Spleen (tissue), 7 donors: ENCODE results near the gene PTPRU.

Source experiments
- POLR2A ChIP-seq, 3 donors: fragments of 450-650 bp; IDR thresholded peaks; one replicate each; pipeline ENCODE4 v1.5.1; 2017; ENCODE audit warnings: antibody characterized with exemption in 3 of 3, mild to moderate bottlenecking in 1 of 3
- TF ChIP-seq, protein P1 (sequence below), 11 experiments: fragments of 200-600 bp in 7 of 11; fragments of 450-650 bp in 4 of 11; sonication (generic) in 4 of 11; IDR thresholded peaks in 8 of 11; conservative IDR thresholded peaks in 3 of 11; 1 replicate in 7 of 11; 2 replicates in 4 of 11; pipeline versions ENCODE4 v1.4.0 to v1.8.0; 2016 to 2021; ENCODE audit warnings: antibody characterized with exemption in 11 of 11, inconsistent platforms in 4 of 11, mild to moderate bottlenecking in 1 of 11
- donor health status: DM: no; HTN: no; CAD: no; lungs with moderate emphysema.
- donor health status: DM: no; HTN: no; CAD: no.
- donor health status: DM: no; HTN: no; CAD: no.

DNA sequence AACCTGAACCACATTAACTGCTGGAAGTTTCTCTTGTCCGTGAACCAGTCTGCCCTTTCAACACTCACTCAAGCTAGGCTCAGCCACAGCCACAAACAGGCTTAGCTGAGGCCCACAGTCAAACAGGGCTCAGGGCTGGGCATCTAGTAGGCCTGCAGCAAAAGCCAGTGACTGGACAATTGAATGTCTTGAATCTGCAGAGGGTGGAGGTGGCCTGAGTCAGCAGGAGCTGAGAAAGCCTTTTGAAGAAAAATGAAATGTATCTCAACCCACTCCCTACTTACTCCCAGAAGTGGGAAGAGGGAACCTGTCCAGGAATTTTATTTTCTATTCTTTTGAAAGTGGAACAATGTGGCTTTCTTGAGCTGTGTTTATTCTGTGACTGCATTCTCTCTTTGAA is 95.4 kb downstream of the PTPRU start:
- TF ChIP-seq POLR2A (IDR thresholded peaks at IDR 0.05), result no peak
- TF ChIP-seq, protein P1, sequence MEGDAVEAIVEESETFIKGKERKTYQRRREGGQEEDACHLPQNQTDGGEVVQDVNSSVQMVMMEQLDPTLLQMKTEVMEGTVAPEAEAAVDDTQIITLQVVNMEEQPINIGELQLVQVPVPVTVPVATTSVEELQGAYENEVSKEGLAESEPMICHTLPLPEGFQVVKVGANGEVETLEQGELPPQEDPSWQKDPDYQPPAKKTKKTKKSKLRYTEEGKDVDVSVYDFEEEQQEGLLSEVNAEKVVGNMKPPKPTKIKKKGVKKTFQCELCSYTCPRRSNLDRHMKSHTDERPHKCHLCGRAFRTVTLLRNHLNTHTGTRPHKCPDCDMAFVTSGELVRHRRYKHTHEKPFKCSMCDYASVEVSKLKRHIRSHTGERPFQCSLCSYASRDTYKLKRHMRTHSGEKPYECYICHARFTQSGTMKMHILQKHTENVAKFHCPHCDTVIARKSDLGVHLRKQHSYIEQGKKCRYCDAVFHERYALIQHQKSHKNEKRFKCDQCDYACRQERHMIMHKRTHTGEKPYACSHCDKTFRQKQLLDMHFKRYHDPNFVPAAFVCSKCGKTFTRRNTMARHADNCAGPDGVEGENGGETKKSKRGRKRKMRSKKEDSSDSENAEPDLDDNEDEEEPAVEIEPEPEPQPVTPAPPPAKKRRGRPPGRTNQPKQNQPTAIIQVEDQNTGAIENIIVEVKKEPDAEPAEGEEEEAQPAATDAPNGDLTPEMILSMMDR (IDR thresholded peaks at IDR 0.05 in 8 of 11, conservative IDR thresholded peaks at IDR 0.05 in 3 of 11), result no peak
